DND-41 (cell line): ENCODE results near the gene SNAP47.

Experiments used
- ATAC-seq: fragments of 200-7000 bp; cut with Tn5 transposase; 3 replicates; pipeline ENCODE4 v1.9.1; 2021; ENCODE audit warnings: low read depth; ENCODE audit not compliant: insufficient read depth
- DNase-seq: peaks from one replicate; pipeline ENCODE4 v3.0.0-alpha.2; 2020
- H2AFZ ChIP-seq: 2 replicates; pipeline ENCODE4 v1.6.0; 2012; ENCODE audit warnings: low read depth, low read length
- H3K27ac ChIP-seq: 2 replicates; pipeline ENCODE4 v1.5.1; 2012; ENCODE audit warnings: low read length, inconsistent platforms
- H3K27me3 ChIP-seq: fragments of 200-600 bp; sonication (generic); 2 replicates; pipeline ENCODE4 v1.6.0; 2012; ENCODE audit warnings: low read length, mild to moderate bottlenecking, inconsistent platforms; ENCODE audit not compliant: insufficient read depth, poor library complexity
- H3K36me3 ChIP-seq: 2 replicates; pipeline ENCODE4 v1.5.1; 2012; ENCODE audit warnings: low read length, inconsistent platforms; ENCODE audit not compliant: insufficient read depth
- H3K4me1 ChIP-seq: 2 replicates; pipeline ENCODE4 v1.5.1; 2012; ENCODE audit warnings: mild to moderate bottlenecking, low read length; ENCODE audit not compliant: insufficient read depth
- H3K4me2 ChIP-seq: 2 replicates; pipeline ENCODE4 v1.6.0; 2012; ENCODE audit warnings: mild to moderate bottlenecking, moderate library complexity, low read length, inconsistent platforms; ENCODE audit not compliant: insufficient read depth
- H3K4me3 ChIP-seq, 2 experiments: fragments of 200-600 bp in 1 of 2; shearing (Covaris generic) in 1 of 2; 2 replicates each; pipeline ENCODE4 v1.5.1; 2012 to 2016; ENCODE audit warnings: inconsistent platforms in 2 of 2, low read length in 2 of 2, mild to moderate bottlenecking in 2 of 2, low read depth in 1 of 2, moderate library complexity in 1 of 2
- H3K79me2 ChIP-seq: 2 replicates; pipeline ENCODE4 v1.6.0; 2012; ENCODE audit warnings: low read length, inconsistent platforms; ENCODE audit not compliant: insufficient read depth
- H3K9ac ChIP-seq: 2 replicates; pipeline ENCODE4 v1.6.0; 2012; ENCODE audit warnings: low read depth, mild to moderate bottlenecking, inconsistent platforms, low read length, moderate library complexity
- H3K9me3 ChIP-seq: 2 replicates; pipeline ENCODE4 v1.5.1; 2012; ENCODE audit warnings: low read length, moderate library complexity, mild to moderate bottlenecking, inconsistent platforms; ENCODE audit not compliant: insufficient read depth, severe bottlenecking
- H4K20me1 ChIP-seq: 2 replicates; pipeline ENCODE4 v1.6.0; 2012; ENCODE audit warnings: low read length; ENCODE audit not compliant: insufficient read depth
- CTCF ChIP-seq: IDR thresholded peaks from 2 replicates; pipeline ENCODE4 v1.5.1; 2012; ENCODE audit warnings: borderline replicate concordance, low read length, moderate library complexity, mild to moderate bottlenecking; ENCODE audit not compliant: poor library complexity, severe bottlenecking; ENCODE audit errors: extremely low read depth
- EZH2 ChIP-seq: IDR thresholded peaks from 3 replicates; pipeline ENCODE4 v1.6.1; 2012; ENCODE audit warnings: borderline replicate concordance, low read depth, mild to moderate bottlenecking, moderate library complexity, low read length, inconsistent platforms; ENCODE audit not compliant: severe bottlenecking

SNAP47 gene

DNA sequence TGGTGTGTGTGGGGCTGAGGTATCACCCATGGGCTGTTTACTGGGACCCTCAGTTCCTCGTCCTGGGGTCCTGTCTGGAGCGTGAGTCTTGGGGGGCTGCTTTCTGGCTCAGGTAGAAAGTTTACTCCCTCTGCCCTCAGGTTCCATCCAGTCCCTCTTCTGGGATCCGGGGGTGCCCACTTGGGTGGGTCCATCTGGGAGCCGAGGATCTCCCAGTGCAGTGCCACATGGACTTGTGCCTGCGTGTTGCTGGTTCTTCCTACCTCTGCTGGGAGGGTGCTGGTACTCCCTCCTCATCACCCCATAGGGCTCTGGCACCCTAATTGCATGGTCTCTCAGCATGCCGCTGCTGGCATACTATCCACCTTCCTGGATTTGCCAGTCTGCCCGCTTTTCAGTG, 14.0 kb downstream of the SNAP47 start:
- no peak overlapping the region for H3K9ac ChIP-seq
- H3K4me3 ChIP-seq: no peak overlapping the region
- no peaks in the 10 kb centered on the region for H3K4me1 ChIP-seq
- TF ChIP-seq CTCF (no peak), EZH2 (no peak)
- DNase-seq (no peak), ATAC-seq (no peak)
- peaks cover 67% of the 10 kb centered on the region for H3K79me2 ChIP-seq
- H4K20me1 ChIP-seq: peaks cover 72% of the 10 kb centered on the region
- no peak overlapping the region for H2AFZ ChIP-seq
- no peak overlapping the region for H3K4me2 ChIP-seq
- peaks cover 65% of the 10 kb centered on the region for H3K36me3 ChIP-seq
- H3K27me3 ChIP-seq: no peaks in the 10 kb centered on the region
- H3K27ac ChIP-seq: no peak overlapping the region
- no peaks in the 10 kb centered on the region for H3K9me3 ChIP-seq

DNA sequence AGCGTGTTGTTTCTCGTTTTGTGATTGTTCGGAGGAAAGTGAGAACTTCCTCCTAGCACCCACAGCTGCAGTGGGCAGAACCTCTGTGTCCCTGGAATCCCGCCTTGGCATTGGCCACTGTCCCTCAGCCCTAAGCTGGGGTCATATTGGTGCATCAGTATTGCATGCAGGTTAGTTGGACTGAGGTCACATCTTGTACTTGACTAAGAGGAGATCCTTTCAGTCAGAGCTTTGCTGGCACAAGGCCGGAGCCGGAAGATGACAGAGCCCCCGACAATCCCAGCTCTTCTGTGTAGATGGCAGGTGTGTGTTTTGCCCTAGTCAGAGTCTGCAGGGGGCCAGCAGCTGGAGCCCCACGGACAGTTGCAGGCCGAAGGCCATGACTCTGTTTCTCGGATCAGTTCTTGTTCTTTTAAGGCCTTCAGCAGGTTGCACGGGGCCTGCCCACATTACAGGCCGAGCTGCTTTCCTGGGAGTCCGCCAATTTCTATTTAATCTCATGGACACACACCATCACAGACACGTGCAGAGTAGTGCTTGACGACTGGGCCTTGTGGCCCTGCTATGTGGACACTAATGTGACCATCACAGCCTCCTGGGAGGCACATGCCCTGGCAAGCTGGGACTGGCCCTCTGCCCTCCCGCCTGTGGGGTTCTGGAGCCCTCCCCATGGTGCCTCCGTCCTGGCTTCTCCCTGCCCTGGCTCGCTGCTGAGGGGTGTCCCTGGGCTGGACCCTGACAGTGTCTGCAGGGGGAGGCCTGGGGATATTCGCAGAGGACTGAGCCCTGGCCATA, 14.9 kb downstream of the SNAP47 start:
- peaks cover 75% of the 10 kb centered on the region for H4K20me1 ChIP-seq
- peaks cover 74% of the 10 kb centered on the region for H3K36me3 ChIP-seq
- TF ChIP-seq CTCF: no peak
- TF ChIP-seq EZH2: no peak
- DNase-seq (no peak), ATAC-seq (no peak)
- no peak overlapping the region for H3K9ac ChIP-seq
- no peak overlapping the region for H3K4me3 ChIP-seq
- H3K4me1 ChIP-seq: no peaks in the 10 kb centered on the region
- H3K27me3 ChIP-seq: no peaks in the 10 kb centered on the region
- no peaks in the 10 kb centered on the region for H3K9me3 ChIP-seq
- H3K79me2 ChIP-seq: peaks cover 68% of the 10 kb centered on the region
- no peak overlapping the region for H2AFZ ChIP-seq
- H3K27ac ChIP-seq: no peak overlapping the region
- H3K4me2 ChIP-seq: no peak overlapping the region

DNA sequence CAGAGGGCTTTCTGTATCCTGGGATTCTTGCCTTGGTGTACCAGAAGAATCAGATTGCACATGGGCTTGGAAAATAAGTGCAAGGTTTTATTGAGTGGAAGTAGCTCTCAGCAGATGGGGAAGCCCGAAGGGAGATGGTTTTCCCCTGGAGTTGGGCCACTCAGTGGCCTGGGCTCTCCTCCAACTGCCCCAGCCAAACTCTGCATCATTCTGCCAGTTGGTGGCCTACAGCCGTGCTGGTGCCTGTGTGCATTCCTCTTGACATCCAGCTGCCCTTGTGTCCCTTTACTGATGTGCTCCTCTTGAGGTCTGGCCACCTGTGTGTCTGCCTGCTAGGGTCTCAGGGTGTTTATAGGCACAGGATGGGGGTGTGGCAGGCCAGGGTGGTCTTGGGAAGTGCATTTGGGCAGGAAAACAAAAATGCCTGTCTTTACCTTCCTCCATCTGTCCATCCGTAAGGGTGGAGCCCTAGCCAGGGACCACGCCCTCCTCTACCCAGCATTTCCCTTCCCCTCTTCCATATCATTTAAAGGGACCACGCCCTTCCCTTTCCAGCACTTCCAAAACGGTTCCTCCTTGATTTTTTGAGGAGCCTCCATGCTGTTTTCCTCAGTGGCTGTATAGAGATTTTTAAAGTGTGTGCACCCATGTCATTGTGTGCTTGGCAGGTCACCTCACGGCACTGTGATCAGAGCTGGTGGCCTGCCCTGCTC, 18.9 kb downstream of the SNAP47 start:
- ATAC-seq: no peak
- no peaks in the 10 kb centered on the region for H3K27me3 ChIP-seq
- H3K9me3 ChIP-seq: no peaks in the 10 kb centered on the region
- H3K4me2 ChIP-seq: no peak overlapping the region
- no peak overlapping the region for H3K9ac ChIP-seq
- peaks cover 90% of the 10 kb centered on the region for H3K36me3 ChIP-seq
- H4K20me1 ChIP-seq: peaks cover 47% of the 10 kb centered on the region
- no peak overlapping the region for H3K4me3 ChIP-seq
- no peak for DNase-seq
- H3K79me2 ChIP-seq: peaks cover 45% of the 10 kb centered on the region
- TF ChIP-seq CTCF (no peak), EZH2 (no peak)
- no peak overlapping the region for H3K27ac ChIP-seq
- no peaks in the 10 kb centered on the region for H3K4me1 ChIP-seq
- no peak overlapping the region for H2AFZ ChIP-seq
